NCI-H1092 (cell line): ENCODE data around the gene GZMA.
"Not testable (repeated sequence)": the region's sequence is repeated elsewhere in the genome, so short reads cannot be mapped to it uniquely, and the experiment has no call there.

Source experiments
- DNase-seq: peaks from one replicate; lab custom pipeline; 2025; lab: John Stamatoyannopoulos, UW

The GZMA gene

DNA sequence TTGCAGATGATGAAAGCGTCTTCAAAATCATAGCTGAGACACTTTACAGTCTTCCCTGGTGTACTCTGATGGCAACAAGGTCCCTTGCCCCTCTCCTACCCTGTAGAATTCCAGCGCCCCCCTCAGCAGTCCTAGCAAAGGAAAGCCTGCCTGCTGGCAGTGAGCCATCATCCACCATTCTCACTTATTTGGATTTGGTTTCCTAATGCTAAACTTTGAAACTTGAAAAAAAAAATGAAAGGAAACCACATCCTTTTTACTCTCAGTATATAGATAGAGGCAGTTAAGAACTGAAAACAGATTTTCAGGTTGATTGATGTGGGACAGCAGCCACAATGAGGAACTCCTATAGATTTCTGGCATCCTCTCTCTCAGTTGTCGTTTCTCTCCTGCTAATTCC, at the start of gene GZMA:
GZMA (plus strand) TSS at position 299 of the 400 bp plus-strand sequence; CDS start at position 336, 37 bp downstream.
- no peak for DNase-seq

DNA sequence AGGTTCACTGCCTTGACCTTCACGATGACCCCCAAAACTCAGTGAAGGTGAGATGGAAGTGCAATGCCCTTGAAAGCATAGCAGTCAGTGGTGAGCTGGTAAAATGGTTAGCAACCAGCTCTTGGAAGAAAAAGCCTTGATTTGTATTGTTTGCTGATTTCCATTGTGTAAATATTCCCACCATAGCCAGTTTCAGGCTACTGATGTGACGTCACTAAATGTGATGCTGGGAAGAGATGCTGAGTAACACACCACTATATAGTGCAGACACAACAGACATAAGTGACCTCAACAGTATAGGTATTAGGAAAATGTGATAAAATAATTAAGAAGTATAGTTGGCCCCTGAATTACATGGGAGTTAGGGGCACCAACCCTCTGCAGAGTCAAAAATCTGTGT, 47.3 kb upstream of the GZMA start:
- no peak for DNase-seq

DNA sequence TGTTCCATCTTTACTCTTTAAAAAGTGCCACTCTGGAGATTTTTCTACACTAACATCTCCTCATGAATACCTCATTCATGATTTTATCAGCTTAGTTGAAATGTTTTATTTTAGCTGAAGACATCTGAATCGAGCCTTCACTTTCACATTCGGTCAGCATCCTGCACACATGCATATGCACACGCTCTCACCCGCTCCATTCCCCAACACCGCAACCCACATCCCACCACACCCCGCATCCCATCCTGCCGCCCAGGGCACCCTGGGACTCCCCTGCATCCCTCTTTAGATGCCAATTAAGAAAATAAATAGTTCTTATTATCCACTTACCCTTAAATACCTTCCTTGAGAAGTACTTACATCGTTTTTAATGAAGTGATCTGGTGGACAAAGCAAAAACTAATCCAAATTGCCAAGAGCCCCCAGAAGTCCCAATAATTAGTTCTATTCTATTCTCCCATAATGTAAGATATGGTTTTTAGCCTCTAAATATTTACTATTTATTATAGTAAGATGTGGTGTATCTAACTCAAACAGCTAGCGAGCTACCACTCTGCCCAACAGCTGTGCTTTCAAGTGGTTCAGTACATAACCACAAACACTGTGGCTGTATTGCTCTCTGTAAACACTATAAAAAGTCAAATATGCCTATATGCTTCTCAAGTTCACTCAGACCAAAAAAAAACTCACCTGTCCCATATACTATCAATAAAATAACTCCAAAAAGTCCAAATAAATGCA, 40.2 kb upstream of the GZMA start:
- no peak for DNase-seq

DNA sequence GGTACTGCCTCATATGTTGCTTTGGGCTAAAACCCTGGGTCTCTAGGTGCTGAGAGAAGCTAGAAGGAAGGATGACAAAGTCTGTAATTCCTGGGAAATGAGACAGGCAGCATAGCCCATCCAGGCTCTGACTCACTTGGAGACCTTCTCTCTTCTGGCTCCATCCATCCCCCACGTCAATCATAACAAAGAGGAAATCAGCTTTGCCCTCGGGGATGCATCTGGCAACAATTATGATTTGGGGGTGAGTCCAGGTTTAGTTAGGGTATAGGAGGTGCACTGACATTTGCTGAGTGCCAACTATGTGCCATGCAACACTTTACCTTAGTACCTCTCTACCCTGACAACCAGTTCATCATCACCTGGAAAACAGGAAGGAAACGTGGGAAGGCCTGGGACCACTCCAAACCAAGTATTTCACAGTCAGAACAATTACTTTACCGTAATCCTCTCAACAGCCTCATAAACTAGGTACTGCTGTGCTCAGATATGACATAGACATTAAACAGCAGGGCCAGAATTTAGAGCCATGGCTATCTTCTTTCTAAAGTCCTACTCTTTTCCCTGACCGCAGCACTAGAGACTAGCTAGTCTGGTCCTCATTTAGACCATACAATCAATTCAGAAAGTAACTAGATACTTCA, 39.1 kb upstream of the GZMA start:
- no peak for DNase-seq

DNA sequence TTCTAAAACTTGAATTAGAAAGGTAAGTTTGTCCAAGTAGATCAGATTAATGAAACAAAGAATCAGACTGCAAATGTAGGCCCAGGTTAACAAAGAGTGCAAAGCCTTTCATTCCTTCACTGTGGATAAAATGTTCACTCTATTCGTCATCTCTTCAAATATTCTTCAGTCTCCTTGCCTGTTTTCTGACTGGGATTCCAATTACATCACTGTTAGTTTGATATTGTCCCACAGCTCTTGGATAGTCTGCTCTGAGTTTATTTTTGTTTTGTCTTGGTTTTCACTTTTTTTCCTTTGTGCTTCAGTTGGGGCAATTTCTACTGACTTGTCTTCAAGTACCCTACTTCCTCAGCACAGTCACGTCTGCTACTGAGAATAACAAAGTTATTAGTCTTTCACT, 38.5 kb upstream of the GZMA start:
- DNase-seq = no peak

DNA sequence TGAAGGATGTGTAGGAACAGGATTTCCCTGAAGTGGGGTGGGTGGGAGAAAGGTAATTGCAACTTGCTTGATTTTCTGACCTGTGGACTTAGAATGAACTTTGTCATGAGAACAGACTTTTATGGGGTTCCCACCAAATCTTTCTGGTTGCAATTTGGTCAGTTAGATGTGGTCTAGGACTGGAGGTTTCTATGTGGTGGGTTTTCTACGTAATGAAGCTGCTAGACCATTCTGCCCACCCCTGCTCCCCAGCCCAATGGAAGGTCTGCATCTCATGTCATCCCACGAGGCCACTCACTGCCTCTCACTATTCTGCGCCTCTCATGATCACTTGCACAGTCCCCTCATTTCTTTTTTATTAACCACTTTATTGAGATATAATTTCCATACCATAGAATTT, 37.9 kb upstream of the GZMA start:
- DNase-seq = no peak

DNA sequence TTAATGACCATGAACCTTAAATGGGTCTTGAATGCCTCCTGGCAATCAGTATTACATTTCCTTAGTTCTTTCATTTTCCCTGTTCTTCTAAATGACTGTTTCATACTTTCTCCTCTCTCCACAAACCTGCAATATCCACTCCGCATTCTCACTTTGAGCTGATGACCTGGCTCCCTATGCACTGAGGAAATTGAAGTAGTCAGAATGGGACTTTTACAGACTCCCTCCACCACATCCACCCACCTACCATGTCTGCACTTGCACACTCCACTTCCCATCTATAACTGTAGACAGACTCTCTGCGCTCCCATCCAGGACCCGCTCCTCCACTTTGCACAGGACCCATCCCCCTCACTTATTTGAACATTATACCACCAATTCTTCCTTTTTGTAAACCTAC, 36.2 kb upstream of the GZMA start:
- no peak for DNase-seq

DNA sequence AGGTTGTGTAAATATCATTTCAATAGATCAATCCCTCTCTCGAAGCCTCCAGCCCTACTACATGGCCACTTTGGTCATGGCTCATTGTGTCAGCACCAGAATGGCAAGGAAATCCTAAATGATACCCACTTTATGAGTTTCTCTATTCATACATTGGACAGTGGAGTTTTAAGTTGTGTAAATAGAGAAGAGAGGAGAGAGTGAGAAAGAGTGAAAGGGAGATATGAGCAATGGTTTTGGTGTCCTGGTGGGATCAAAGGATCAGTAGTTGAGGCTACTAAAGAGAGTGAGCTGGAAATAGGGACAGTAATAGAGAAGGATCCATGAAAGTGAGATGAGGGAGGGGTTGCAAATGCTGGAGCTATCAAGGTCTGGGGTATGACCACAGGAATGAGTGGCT, 31.5 kb upstream of the GZMA start:
- DNase-seq = no peak

DNA sequence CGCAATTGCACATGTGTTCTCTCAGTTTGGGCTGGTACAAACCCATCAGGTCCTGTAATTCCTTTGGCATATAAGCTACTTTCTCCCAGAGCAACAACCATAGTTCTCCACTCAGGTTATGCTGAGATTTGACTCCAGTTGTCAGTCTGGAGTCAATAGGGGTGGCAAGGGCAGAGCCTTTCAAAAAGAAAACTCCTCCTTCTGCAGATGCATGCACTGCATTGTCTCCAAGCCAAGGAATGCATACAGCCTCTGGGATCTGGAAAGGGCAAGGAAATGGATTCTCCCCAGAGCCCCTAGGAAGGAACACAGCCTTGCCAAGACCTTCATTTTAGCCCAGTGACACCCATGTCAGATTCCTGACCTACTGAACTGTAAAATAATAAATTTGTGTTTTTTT, 31.0 kb upstream of the GZMA start:
- DNase-seq = no peak

DNA sequence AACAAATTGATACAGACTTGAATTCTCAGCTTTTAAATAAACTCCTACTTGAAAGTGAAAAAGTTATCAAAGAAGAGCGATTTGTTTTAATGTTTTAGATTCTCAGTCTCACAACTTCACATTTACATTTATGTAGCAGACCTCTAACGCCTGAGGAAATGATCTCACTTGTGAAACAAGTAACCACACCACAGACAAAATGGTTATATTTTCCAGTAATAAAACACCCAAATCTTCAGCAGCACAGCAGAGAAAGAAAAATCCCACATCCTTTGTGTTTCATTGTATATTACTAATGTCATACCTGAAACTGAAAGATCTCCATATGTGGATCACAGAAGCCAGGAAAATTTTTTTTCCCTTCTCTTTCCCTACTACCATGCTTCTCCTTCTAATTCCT, 29.8 kb upstream of the GZMA start:
- no peak for DNase-seq

DNA sequence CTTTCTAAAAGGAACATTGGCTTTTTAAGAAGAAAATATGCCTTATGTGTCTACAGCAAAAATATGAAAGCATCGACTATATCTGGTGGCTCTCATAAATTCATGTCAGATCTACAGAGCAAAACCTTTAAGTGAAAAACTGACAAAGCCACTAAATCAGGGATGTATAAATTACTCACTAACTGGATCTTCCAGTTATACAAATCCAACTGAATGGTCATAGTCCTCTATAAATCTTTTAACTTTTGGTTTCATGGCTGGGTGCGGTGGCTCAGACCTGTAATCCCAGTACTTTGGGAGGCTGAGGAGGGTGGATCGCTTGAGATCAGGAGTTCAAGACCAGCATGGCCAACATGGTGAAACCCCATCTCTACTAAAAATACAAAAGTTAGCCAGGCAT, 29.2 kb upstream of the GZMA start:
- DNase-seq = no peak

DNA sequence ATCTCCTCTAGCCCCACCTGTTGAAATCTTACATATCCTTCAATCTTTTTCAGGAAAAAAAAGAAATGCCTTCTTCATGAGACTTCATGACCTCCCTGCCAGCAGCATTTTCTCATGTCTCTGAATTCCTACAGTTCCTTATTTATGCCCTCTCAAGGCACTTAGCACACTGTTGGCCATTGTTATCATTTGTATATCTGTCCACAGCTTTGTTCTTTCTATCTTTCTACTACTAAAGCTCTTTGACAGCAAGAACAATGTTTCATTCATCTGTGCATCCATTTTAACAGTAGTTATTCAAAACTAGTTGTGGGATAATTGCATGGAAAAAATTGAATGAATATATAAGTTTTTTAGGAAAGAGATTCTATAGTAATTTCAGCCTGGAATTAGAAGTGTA, 20.9 kb upstream of the GZMA start:
- no peak for DNase-seq

DNA sequence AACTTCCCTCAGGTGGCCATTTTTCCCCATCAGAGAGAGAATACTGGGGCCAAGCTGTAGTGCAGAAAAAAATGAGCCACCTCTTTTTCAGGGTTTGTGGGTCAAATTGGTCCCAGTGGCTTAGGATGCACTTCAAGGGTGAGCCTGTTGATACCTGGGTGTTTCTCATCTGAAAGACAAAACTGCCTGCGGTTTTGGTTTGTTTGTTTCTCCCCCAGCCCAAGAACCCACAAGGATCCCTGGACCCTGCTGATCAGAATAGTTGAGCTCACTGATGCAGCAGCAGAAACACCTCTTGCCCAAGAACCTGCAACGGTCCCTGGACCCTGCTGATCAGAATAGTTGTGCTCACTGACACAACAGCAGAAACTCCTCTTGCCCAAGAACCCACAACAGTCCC, 13.1 kb upstream of the GZMA start:
- DNase-seq = not testable (repeated sequence)

DNA sequence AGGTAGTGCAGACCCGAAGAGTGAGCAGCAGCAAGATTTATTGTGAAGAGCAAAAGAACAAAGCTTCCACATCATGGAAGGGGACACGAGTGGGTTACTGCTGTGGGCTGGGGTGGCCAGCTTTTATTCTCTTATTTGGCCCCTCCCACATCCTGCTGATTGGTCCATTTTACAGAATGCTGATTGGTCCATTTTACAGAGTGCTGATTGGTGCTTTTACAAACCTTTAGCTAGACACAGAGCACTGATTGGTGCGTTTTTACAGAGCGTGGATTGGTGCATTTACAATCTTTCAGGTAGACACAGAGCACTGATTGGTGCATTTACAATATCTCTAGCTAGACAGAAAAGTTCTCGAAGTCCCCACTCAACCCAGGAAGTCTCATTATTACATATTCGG, 11.4 kb upstream of the GZMA start:
- not testable (repeated sequence) for DNase-seq

DNA sequence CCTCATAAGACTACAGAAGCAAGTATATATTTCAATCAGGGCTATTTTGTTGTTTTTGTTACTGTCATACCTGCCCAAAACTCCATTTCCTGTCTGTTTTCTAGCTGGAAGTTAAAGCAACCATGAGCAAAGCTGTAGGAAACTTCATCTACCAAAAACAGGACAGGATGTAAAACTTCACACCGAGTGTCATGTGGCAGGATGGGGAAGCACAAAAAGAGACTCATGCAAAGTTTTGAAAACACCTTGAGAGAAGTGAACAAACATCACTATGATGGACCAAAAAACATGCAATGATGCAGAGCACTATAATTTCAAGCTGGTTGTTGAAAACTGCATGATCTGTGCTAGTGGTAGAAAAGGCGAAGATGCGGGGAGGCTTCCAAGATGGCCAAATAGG, 6.3 kb upstream of the GZMA start:
- DNase-seq = no peak

DNA sequence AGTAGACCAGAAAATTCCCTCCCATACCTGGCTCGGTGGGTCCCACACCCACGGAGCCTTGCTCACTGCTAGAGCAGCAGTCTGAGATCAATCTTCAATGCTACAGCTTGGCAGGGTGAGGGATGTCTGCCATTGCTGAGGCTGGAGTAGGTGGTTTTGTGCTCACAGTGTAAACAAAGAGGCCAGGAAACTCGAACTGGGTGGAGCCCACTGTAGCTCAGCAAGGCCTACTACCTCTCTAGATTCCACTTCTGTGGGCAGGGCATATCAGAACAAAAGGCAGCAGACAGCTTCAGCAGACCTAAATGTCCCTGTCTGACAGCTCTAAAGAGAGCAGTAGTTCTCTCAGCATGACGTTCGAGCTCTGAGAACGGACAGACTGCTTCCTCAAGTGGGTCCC, 5.6 kb upstream of the GZMA start:
- no peak for DNase-seq

DNA sequence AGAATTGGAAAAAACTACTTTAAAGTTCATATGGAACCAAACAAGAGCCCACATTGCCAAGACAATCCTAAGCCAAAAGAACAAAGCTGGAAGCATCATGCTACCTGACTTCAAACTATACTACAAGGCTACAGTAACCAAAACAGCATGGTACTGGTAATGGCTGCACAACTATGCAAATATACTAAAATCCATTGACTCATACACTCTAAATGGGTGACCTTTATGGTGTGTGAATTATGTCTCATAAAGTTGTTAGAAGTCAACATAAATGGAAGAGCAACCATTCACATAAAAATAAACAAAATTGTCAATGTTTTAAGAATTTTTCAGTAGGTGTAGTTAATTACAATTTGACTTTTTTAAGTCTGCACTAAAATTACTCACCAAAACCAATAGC, 1.3 kb upstream of the GZMA start:
- not testable (repeated sequence) for DNase-seq

DNA sequence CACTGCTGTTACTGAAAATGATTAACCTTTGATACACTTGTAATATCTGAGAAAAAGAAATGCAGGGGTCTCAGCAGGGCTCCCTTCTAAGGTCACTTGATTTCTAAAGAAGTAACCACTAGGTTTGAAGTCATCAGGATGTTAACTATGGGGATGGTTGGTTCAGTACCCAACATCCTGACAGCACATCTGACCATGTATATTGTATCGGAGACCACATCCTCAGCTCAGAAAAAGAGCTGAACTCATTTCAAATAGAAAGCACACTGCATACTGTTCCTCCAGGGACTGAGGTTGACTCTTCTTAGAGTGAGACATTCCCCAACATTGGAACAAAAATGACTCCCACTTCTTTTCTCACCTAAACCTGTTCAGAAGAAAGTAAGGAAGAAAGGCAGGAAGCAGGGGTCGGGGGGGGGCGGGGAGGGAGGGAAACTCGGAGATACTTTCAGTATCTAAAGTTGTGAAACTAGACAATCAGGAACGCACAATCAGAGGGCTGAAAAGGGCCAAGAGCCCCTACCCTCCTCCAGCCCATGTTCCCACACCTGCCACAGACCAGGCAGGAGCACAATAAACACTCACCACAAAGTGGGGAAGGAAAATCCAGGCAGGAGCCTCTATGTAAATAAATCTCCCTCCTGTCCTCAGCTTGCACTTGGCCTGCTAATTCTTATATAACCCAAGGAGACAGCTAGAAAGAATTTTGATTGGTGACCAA, 730 bp upstream of the GZMA start:
- DNase-seq = no peak

DNA sequence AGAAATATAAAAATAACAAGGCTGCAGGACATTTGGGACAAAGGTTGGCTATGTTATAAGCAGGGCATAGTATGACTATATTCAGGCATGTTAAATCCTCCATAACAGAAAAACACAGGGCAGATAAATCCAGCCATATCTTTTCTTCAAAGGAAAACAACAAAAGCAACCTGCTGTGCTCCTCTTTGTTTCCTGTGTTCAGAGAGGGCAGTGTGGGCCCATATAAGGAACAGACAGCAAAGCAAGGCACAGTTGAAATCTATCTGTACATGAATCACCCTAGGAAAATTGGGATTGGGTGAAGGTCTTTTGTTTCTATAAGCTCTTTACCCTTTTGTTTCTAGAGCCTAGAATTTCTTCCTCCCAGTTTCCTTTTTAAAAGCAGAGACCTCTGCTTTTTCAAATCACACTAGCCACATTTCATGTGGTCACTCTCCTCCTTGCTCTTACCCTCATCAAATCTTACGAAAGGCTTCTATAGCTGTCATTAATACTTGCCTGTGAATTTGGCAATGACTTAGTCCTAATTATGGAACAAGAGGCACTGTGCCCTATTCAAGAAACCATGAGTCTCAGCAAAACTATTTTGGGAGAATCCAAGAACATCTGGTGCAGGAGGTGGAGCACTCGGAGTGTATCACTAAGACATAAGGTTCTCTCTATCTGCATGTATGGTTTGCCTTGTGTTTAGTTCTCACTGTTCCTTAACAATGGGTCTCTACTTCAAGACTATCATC, 1.8 kb downstream of the GZMA start:
- DNase-seq = no peak

DNA sequence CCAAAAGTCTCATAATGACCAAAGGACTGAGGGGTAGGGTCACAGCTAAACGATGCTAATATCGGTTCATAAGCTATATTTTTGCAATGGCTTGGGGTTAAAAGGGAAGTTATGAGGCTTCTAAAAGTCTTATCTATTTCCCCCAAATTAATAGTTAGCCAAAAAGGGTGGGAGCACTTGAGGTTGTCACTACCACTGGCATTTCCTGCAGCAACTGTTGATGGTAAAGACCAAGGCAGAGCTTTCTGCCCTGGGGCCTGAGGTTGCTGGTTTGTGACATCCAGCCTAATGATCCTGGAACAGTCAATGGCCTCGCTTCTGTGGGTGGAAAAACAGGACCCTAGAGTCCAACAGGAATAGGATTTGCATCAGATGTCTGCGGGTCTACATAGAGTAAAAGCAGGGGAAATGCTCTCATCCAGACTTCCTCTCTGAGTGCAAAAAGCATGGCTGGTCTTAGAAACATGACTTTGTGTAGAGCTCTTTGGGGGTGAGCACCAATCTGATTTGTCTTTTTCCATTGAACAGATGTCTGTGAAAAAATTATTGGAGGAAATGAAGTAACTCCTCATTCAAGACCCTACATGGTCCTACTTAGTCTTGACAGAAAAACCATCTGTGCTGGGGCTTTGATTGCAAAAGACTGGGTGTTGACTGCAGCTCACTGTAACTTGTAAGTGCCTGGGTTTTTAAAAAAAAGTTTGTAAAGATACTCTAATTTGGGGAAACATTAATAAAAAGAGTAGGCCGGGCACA, 2.7 kb downstream of the GZMA start:
- no peak for DNase-seq

DNA sequence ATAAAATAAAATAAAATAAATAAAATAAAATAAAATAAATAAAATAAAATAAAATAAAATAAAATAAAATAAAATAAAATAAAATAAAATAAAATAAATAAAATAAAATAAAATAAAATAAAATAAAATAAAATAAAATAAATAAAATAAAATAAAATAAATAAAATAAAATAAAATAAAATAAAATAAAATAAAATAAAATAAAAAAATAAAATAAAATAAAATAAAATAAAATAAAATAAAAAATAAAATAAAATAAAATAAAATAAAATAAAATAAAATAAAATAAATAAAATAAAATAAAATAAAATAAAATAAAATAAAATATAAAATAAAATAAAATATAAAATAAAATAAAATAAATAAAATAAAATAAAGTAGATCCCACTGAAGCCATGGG, 3.5 kb downstream of the GZMA start:
- not testable (repeated sequence) for DNase-seq

DNA sequence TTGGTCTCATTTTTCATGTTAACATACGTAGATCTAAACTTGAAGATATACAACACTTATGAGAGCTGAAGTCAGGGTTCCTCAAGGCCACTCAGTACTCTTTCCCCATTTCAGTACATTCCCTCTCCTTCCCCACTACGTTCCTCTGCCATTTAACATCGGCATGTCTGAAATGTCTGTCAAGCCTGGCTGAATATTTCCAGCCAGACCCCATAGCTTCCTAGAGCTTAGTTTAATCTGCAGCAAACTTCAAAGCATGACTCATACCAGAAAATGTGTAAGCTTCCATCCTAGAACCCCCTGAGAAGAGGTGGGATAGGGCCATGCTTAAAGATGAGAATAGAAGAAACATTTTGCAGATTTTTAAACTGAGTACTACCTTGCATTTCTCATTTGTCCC, 6.2 kb downstream of the GZMA start:
- DNase-seq = no peak
